ENCODE results near the gene SOX2. TPM values are rescaled to one million over a fixed set of nuclear protein-coding genes. Genes with fewer than 3 reads are reported as not detected.

The SOX2 gene
- total RNA-seq, 2 donors from 2014 or later = 0.33 to 1.3 TPM

DNA sequence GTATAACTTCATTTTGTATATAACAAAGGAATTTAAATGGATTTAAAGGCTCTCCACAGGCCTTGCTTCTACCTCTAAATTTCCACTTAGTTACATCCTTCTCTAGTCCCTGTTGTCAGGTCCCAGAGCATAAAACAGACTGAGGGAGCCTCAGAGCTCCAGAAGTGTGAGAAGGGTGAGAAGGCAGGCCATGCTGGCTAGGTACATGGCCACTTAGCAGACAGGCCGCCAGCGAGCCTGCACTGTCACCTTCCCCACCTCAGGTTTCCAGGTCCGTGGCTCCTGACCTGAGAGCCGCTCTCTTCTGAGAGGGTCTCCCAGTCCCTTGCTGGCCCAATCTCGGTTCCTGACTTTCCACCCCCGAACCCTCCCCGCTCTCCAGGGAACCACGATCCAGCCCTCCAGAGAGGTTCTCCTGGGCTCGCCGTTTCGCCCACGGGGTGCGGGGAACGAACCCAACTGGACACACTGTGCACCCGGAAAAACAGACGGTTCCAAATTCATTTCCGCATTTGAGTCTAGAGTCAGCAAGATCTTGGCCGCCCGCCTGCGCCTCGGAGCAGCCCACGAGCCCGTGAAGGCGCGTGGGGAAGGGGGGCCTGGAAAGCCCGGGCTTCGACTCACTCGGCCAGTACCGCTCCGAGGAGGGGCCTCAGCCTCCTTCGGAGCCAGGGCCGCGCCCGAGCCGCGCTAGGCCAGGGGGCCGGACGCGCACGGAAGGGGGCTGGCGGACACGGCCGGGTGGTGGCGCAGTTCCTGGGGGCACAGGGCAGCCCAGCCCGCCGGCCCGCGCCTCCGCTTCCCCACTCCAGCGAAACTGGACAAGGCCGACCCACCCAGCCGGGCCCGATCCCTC lies 16.7 kb upstream of the SOX2 start:
- TF ChIP-seq, protein P1, sequence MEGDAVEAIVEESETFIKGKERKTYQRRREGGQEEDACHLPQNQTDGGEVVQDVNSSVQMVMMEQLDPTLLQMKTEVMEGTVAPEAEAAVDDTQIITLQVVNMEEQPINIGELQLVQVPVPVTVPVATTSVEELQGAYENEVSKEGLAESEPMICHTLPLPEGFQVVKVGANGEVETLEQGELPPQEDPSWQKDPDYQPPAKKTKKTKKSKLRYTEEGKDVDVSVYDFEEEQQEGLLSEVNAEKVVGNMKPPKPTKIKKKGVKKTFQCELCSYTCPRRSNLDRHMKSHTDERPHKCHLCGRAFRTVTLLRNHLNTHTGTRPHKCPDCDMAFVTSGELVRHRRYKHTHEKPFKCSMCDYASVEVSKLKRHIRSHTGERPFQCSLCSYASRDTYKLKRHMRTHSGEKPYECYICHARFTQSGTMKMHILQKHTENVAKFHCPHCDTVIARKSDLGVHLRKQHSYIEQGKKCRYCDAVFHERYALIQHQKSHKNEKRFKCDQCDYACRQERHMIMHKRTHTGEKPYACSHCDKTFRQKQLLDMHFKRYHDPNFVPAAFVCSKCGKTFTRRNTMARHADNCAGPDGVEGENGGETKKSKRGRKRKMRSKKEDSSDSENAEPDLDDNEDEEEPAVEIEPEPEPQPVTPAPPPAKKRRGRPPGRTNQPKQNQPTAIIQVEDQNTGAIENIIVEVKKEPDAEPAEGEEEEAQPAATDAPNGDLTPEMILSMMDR (IDR thresholded peaks at IDR 0.05) = peak in 2 of 7 experiments; percentile 10 to 20
- TF ChIP-seq POLR2A (IDR thresholded peaks at IDR 0.05) = no peak
- Histone ChIP-seq H3K9me3 (no peaks in the 10 kb centered on the region), H3K4me1 (peaks cover 16% of the 10 kb centered on the region), H3K36me3 (replicated peaks in 1 of 2; ENCODE audit: insufficient read depth in 1 of 2, low read depth in 2 of 2) (no peaks in the 10 kb centered on the region), H3K4me3 (no peak overlapping the region), H3K27ac (no peak overlapping the region), H3K27me3 (peaks cover 0 to 36% of the 10 kb centered on the region in 2 donors)
- intact Hi-C loops (cut with DNase I) = no loop called here
- peak; percentile 48 for ATAC-seq
- peak; percentile 20 to 62 (median 35) for DNase-seq
- WGBS, 2 donors = 11 to 34% methylated on average over 24 to 47 of the region's 53 CpGs

DNA sequence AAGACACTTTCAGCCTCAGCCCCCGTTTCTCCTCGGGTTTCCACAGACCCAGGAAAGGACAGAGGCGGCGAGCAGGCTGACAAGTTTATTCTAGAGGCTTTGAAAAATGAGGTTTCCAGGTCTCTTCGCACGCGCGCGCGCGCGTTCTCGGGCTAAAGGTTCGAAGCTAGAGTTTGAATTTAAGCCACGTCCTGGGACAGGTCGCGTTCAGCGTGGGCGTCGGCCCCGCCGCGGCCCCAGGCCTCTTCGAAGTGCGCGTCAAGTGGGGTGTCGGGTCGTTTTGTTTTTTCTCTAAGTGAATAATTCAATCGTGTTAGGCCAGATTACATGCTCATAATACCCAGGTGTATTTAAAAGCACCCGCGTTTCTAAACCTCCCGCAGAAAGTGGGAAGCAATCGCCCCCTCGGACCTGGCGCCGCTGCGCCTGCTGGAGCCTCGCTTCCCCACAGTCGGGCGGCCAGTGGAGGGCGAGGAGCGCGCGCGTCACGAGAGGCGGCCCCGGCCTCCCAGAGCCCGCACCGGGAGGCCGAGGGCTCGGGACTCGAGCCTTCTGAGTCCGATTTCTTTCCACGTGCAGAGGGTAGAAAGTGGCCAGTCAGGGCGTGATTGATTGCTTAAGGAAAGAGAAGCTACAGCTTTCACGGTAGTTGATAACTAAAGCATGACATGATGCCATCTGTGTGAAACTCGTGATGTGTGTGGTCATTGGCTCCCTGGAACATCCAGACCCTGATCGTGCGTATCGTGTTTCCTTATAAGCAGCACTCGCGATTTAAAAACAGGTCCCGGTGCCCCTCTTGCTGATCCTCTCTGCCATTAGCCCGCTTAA lies 15.8 kb upstream of the SOX2 start:
- DNase-seq (peak in 2 of 4 donors; percentile 14 to 28), ATAC-seq (no peak)
- intact Hi-C loops (cut with DNase I) = no loop called here
- no peaks in the 10 kb centered on the region for H3K36me3 ChIP-seq (replicated peaks in 1 of 2; ENCODE audit: insufficient read depth in 1 of 2, low read depth in 2 of 2)
- peaks cover 0 to 42% of the 10 kb centered on the region in 2 donors for H3K27me3 ChIP-seq
- 2 to 4% methylated on average over 52 to 65 of the region's 65 CpGs for WGBS, 2 donors
- H3K4me1 ChIP-seq = peaks cover 24% of the 10 kb centered on the region
- H3K9me3 ChIP-seq = no peaks in the 10 kb centered on the region
- no peak for TF ChIP-seq POLR2A (IDR thresholded peaks at IDR 0.05)
- TF ChIP-seq, protein P1 (IDR thresholded peaks at IDR 0.05) = no peak
- no peak overlapping the region for H3K4me3 ChIP-seq
- H3K27ac ChIP-seq = no peak overlapping the region

DNA sequence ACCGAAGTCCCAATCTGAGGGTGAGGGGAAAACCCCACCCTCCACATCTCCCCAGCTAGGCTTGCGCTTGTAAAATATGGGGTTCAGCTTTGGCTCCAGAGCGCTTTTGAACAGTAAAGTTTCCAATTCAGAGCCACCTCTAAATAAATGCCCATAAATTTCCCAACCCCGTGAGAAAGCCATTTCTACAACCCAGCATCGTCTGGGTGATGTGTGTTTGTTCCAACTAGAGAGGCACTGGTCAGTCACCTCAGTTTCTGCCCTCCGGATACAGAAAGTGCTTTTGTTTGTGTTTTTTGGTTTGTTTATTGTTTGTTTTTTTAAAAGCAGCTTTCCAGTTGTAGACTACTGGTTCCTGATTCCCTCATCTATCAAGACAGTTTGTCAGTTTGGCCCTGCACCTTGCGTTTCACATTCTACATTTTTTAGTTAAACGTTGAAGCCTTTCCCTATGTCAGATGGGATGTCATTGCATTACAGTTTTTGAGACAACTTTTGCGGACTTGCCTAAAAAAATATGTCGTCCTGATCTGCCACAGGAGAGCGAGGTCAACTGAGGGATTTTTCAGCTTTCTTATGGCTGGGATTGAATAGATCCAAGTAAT lies 15.0 kb upstream of the SOX2 start:
- WGBS, 2 donors = 18 to 23% methylated on average over 11 of the region's 11 CpGs
- Histone ChIP-seq H3K36me3 (replicated peaks in 1 of 2; ENCODE audit: insufficient read depth in 1 of 2, low read depth in 2 of 2) (no peaks in the 10 kb centered on the region), H3K4me1 (peaks cover 27% of the 10 kb centered on the region), H3K9me3 (no peaks in the 10 kb centered on the region), H3K27me3 (peaks cover 0 to 48% of the 10 kb centered on the region in 2 donors), H3K27ac (no peak overlapping the region), H3K4me3 (no peak overlapping the region)
- no peak for ATAC-seq
- TF ChIP-seq POLR2A (IDR thresholded peaks at IDR 0.05) = no peak
- TF ChIP-seq, protein P1 (IDR thresholded peaks at IDR 0.05) = no peak
- no peak for DNase-seq
- intact Hi-C loops (cut with DNase I) = no loop called here

DNA sequence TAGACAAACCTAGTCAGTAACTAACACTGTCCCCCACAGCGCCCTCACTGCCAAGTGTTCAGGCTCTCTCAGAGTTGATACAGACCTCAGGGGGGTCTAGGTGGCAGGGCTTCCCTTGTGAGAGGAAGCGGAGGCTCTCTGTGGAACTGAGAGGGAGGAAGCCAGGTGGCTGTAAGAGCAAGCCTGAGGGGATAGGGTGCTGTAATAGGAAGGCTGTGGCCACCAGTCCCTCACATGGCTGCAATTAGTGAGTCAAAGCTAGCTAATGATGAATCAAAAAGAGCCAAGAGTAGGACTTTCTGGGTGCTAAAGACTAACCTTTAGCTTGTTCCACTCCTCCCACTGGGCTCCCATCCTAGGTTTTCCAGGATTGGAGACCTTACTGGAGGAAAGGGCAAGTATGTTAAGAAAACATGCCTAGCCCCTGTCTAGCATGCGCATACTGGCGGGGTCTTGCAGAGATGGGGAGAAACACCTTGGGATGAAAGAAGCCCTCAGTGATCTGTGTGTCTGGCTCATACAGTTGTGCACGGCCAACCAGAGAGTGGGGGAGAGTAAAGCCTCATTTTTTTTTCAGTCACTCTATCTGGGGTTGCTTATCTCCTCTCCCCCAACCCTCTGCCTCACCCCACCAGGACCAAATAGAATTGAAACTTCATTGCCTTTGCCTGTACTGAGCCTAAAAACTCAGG lies 13.3 kb upstream of the SOX2 start:
- DNase-seq (no peak), ATAC-seq (no peak)
- intact Hi-C loops (cut with DNase I) = no loop called here
- H3K27ac ChIP-seq = no peak overlapping the region
- H3K9me3 ChIP-seq = no peaks in the 10 kb centered on the region
- H3K4me3 ChIP-seq = no peak overlapping the region
- no peak for TF ChIP-seq POLR2A (IDR thresholded peaks at IDR 0.05)
- TF ChIP-seq, protein P1 (IDR thresholded peaks at IDR 0.05) = no peak
- peaks cover 9 to 64% of the 10 kb centered on the region in 2 donors for H3K27me3 ChIP-seq
- no peaks in the 10 kb centered on the region for H3K36me3 ChIP-seq (replicated peaks in 1 of 2; ENCODE audit: insufficient read depth in 1 of 2, low read depth in 2 of 2)
- H3K4me1 ChIP-seq = peaks cover 27% of the 10 kb centered on the region
- 39 to 46% methylated on average over 5 of the region's 5 CpGs for WGBS, 2 donors
